AG10803 (cell line): Measurements from ENCODE around the gene TP73.

Experiments
- DNase-seq: peaks from one replicate; pipeline ENCODE4 v3.0.0; 2010; ENCODE audit warnings: low read depth
- H3K4me3 ChIP-seq: 2 replicates; pipeline ENCODE4 v1.5.1; 2011; ENCODE audit warnings: mild to moderate bottlenecking, low read length, control low read depth
- CTCF ChIP-seq: conservative IDR thresholded peaks from 2 replicates; pipeline ENCODE4 v1.5.1; 2011; ENCODE audit warnings: mild to moderate bottlenecking, low read length, control low read depth, inconsistent platforms

Gene TP73

GRCh38 chr1:3664700-3665375, 12.5 kb downstream of the TP73 start:
- no peak for DNase-seq

GRCh38 chr1:3668148-3668547, 15.8 kb downstream of the TP73 start:
- no peak for DNase-seq
- TF ChIP-seq CTCF: no peak
- no peak overlapping the region for H3K4me3 ChIP-seq

More at GRCh38 chr1:3664700-3665375, 12.5 kb downstream of the TP73 start:
- no peak overlapping the region for H3K4me3 ChIP-seq
- TF ChIP-seq CTCF: no peak

- H3K4me3 ChIP-seq: no peak overlapping the region
- no peak for TF ChIP-seq CTCF
- peak; percentile 12 for DNase-seq
These were observed 16.4 kb downstream of the TP73 start for GRCh38 chr1:3668585-3669300.

- DNase-seq: no peak
- no peak for TF ChIP-seq CTCF
- H3K4me3 ChIP-seq: no peak overlapping the region
These were observed 17.1 kb downstream of the TP73 start for GRCh38 chr1:3669421-3669821.

- no peak overlapping the region for H3K4me3 ChIP-seq
- TF ChIP-seq CTCF: no peak
- no peak for DNase-seq
These were observed 17.7 kb downstream of the TP73 start for GRCh38 chr1:3669971-3670431.

GRCh38 chr1:3670823-3671265, 18.5 kb downstream of the TP73 start:
- no peak overlapping the region for H3K4me3 ChIP-seq
- DNase-seq: no peak
- TF ChIP-seq CTCF: no peak
